ENCODE results near the gene DLGAP4.
"Not testable (repeated sequence)": the region's sequence is repeated elsewhere in the genome, so short reads cannot be mapped to it uniquely, and the experiment has no call there.

Gene DLGAP4

GRCh38 chr20:36359668-36360406 lies 53.7 kb downstream of the DLGAP4 start:
- no peak for DNase-seq

- DNase-seq: no peak
These were observed 54.3 kb downstream of the DLGAP4 start for GRCh38 chr20:36360429-36360828.

- DNase-seq: no peak
These were observed 55.3 kb downstream of the DLGAP4 start for GRCh38 chr20:36361406-36361805.

- no peak for DNase-seq
These were observed 56.1 kb downstream of the DLGAP4 start for GRCh38 chr20:36362261-36362660.

GRCh38 chr20:36362978-36363713 lies 57.0 kb downstream of the DLGAP4 start:
- DNase-seq: no peak

GRCh38 chr20:36364506-36364905 lies 58.4 kb downstream of the DLGAP4 start:
- no peak for DNase-seq

GRCh38 chr20:36366623-36367369 lies 60.7 kb downstream of the DLGAP4 start:
- DNase-seq: no peak

DNA sequence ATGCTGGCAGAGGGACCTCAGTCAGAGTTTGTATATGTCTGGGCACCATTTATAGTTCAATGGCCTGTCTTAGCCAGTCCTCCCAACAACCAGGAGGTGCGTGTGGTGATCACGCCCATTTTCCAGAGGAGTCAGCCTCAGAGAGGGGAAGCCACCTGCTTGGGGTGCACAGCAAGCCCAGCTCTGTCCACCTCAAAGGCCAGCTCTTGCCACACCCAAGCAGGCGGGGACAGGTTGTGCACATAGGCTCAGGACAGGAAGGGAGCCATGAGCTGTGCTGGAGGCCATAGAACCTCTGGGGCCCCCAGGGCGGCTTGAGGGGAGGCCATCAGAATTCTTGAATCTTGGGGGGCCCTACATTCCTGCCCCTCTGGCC lies 61.2 kb downstream of the DLGAP4 start:
- DNase-seq: no peak

GRCh38 chr20:36367907-36368799 lies 62.0 kb downstream of the DLGAP4 start:
- no peak for DNase-seq

GRCh38 chr20:36368869-36369268 lies 62.7 kb downstream of the DLGAP4 start:
- DNase-seq: no peak

DNA sequence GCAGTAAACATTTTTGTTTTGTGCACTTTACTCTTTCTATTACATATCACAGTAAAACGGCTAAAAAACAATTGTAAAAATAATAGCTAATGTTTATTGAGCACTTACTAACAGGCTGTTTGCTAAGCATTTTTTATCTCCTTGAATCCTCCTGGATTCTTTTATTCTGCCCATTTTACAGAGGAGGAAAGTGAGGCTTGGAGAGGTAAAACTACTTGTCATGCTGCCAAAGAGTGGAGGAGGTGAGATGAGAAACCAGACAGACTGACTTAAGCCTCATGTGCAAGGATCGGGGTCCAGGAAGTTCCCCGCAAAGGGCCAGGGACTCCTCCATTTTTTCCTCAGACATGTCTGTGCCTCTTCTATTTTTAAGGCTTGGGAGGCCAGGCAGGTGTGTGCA lies 63.6 kb downstream of the DLGAP4 start:
- no peak for DNase-seq

GRCh38 chr20:36370991-36371790 lies 65.1 kb downstream of the DLGAP4 start:
- DNase-seq: no peak

DNA sequence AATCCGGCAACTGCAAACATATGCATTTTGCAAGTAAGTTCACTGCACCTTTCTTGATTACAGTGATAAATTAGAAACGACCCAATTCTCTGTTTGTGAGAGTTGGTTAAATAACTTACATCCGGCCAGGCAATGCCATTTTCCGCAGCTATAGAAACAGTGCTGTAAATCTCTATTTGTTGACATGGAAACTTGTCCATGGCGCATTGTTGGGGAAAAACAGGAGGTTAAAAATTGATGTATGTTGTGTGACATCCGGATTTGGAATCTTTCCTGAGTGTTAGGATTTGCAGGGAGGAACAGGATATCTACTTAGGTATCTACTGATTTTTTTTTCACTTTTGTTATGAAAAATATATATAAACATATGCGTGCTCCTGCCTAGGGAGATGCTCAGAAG lies 66.5 kb downstream of the DLGAP4 start:
- no peak for DNase-seq

GRCh38 chr20:36373089-36373488 lies 67.0 kb downstream of the DLGAP4 start:
- no peak for DNase-seq

DNA sequence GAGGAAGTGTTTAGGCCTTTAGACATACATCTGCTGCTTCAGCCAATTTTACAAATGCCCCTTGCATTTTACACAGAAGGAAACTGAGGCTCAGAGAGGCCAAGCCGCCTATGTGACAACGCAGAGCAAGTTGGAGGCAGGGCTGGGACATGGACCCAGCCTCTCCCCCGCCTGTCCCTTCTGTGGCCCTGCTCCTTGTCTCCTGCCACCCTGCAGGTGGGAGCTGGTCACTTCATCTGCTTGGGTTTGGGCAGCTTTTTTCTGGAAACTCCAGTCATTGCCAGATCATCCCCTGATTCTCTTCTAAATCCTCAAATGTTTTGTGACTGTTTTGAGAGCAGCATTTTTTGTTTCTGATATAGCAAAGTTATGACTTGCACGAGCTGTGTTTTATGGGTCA lies 68.9 kb downstream of the DLGAP4 start:
- no peak for DNase-seq

GRCh38 chr20:36377348-36378326 lies 71.5 kb downstream of the DLGAP4 start:
- DNase-seq: no peak

- no peak for DNase-seq
These were observed 72.5 kb downstream of the DLGAP4 start for GRCh38 chr20:36378686-36379085.

DNA sequence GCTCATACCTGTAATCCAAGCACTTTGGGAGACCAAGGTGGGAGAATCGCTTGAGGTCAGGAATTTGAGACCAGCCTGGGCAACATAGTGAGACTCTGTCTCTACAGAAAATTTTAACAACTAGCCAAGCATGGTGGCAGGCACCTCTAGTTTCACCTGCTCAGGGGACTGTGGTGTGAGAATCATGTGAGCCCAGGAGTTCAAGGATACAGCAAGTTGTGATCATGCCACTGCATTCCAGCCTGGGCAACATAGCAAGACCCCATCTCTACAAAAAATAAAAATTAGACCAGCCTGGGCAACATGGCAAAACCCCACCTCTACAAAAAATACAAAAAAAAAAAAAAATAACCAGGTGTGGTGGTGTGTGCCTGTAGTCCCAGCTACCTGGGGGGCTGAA lies 73.8 kb downstream of the DLGAP4 start:
- DNase-seq: not testable (repeated sequence)

DNA sequence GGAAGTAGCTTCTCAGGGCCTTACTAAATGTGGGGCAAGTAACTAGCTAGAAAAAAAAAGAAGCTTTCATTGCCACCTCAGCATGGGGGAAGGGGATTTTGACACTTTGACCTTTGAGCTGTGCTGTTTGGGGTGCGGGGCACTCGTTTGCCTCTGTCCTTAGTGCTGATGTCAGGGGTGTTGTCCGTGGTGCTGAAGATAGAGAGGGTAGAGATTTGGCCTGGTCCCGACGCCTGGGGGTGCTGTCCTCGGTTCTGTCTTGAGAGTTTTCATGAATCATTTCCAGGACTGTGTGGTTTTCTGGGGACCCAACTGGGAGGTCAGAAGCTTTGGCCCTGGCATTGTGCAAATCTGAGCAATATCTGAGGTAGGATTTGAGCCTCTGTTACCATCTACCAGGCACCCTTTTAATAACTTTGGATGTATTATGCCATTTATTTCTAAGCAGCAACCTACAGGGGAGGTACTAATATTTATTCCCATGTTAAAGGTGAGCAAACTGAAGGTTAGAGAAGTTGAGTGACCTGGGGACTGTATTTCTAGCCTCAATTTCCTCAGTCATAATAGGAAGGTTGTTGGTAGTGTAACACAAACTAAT lies 78.0 kb downstream of the DLGAP4 start:
- peak; percentile 18 for DNase-seq

- DNase-seq: no peak
These were observed 79.4 kb downstream of the DLGAP4 start for GRCh38 chr20:36385503-36385902.

Measured in activated naive CD4-positive, alpha-beta T cell treated with anti-CD3 and anti-CD28 coated beads, Interleukin-2, amount 50 U/mL, for 16 hours (primary cell).